Measurements from ENCODE around the gene TBL1Y.
"Not testable (repeated sequence)": the region's sequence is repeated elsewhere in the genome, so short reads cannot be mapped to it uniquely, and the experiment has no call there.

TBL1Y gene

DNA sequence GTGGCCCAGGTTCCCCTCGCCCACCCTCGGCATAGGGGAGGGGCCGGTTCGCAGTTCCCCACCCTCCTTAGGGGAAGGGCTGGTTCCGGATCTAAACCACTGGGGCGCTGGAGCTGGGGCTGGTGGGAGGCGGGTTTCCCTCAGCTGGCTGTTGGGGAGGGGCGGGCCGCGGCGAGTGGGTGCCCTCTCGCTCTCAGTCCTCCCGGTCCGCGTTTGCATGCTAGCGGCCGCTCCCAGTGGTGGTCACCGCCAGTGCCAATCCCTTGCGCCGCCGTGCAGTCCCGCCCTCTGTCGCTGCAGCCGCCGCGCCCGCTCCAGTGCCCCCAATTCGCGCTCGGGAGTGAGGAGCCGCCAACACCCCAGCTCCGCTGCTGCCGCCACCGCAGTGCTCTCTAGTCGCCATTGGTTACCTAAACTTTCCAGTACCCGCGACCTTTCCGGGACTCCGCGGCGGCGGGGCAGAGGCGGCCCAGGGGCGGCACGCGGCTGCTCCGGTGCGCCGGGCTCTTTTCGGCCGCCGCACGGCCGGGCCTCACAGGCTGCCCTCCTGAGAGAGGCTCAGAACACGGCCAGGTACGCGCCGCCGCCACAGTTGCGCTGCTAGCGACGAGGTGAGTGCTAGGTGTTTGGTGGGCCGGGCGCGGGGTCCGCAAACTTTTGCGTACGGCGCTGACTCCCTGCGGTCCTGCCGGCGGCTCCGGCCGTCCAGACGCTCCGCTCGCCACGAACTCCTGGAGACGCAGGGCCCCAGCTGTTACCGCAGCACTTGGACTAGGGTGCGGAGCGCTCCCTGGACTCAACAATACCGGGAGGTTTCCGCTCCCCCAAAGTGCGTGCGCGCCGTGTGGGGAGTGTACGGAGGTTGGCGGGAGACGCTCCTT is at the start of gene TBL1Y:
Gene TBL1Y (plus strand): TSS at position 326 of the 881 bp plus-strand sequence. CDS start 114,388 bp downstream, outside the sequence.
- TF ChIP-seq SP1 (IDR thresholded peaks at IDR 0.05) (no peak), TARDBP (IDR thresholded peaks at IDR 0.05) (no peak)
- TF ChIP-seq, protein P1, sequence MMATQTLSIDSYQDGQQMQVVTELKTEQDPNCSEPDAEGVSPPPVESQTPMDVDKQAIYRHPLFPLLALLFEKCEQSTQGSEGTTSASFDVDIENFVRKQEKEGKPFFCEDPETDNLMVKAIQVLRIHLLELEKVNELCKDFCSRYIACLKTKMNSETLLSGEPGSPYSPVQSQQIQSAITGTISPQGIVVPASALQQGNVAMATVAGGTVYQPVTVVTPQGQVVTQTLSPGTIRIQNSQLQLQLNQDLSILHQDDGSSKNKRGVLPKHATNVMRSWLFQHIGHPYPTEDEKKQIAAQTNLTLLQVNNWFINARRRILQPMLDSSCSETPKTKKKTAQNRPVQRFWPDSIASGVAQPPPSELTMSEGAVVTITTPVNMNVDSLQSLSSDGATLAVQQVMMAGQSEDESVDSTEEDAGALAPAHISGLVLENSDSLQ (IDR thresholded peaks at IDR 0.05), result no peak
- POLR2A ChIA-PET, result no interaction called here
- DNase-seq (ENCODE audit: extremely low spot score), result no peak
- CTCF ChIA-PET, result no interaction called here

DNA sequence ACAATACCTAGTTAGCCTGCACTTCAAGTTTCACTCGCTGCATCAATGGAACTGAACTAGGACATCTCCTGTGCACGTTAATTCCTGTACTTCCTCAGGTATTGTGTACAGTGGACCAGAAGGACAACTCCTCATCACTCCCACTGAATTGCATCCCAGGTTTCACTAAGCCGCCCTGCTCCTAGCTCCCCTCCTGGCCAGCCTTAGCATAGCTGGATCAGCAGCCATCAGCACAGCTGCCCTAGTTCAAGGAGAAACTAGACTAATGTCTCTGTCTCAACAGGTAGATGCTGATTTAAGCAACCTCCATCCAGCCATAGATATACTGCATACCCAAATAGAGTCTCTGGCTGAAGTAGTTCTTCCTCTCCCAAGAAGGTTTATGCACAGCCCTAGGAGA is 16.0 kb upstream of the TBL1Y start:
- TF ChIP-seq FOXK2 (IDR thresholded peaks at IDR 0.05) (no peak), NFRKB (IDR thresholded peaks at IDR 0.05) (no peak), SP1 (IDR thresholded peaks at IDR 0.05) (no peak), TARDBP (IDR thresholded peaks at IDR 0.05) (no peak), ELF4 (IDR thresholded peaks at IDR 0.05) (no peak), ZNF384 (IDR thresholded peaks at IDR 0.05) (no peak), BHLHE40 (IDR thresholded peaks at IDR 0.05; ENCODE audit: borderline replicate concordance) (no peak), FOXM1 (IDR thresholded peaks at IDR 0.05; ENCODE audit: borderline replicate concordance) (no peak), ARNT (IDR thresholded peaks at IDR 0.05) (no peak), LEF1 (IDR thresholded peaks at IDR 0.05; ENCODE audit: borderline replicate concordance) (no peak), FOXA1 (IDR thresholded peaks at IDR 0.05) (no peak), L3MBTL2 (conservative IDR thresholded peaks at IDR 0.05) (no peak), HDGF (IDR thresholded peaks at IDR 0.05; ENCODE audit: borderline replicate concordance) (no peak)
- TF ChIP-seq, protein P1 (IDR thresholded peaks at IDR 0.05), result no peak
- no peak for DNase-seq (ENCODE audit: extremely low spot score)
- CTCF ChIA-PET, result no interaction called here
- POLR2A ChIA-PET, result no interaction called here

DNA sequence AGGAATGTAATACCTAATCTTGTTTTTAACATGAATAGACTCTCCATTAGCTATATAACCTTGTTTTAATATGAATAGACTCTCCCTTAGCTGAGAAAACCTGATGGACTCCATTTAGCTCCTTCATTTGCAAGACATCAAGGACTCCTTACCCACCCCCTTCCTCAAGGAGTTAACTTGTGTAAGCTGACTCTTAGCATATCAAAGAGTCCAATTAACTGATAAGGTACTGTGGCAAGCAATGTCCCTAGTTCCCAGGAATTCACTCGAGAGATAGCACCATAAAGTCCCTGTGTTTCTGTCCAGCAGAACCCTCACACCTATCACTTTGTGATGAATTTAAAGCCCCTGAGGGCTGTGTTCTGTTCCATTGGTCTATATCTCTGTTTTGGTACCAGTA is 15.3 kb upstream of the TBL1Y start:
- ChIA-PET CTCF (no interaction called here), POLR2A (no interaction called here)
- DNase-seq (ENCODE audit: extremely low spot score), result no peak

DNA sequence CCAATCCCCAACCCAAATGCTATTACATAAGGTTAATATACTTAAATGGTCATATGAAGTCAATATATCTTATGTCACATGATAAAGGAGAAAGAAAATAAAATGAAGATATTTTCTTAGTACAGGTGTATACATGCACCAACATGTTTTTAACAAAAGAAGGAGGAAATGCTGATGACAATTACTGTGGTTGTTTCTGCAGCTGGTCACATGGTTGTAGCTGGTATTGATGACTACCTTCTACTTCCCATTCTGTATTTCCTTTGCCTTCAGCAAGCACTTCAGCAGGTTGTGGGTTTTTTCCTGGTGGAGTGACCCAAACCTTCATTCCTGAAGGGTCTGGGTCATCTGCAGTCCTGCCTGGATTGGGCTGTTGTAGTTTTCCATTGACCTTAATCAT is 8.4 kb upstream of the TBL1Y start:
- POLR2A ChIA-PET, CTCF ChIA-PET: not testable (repeated sequence)

More for the DNA sequence above, 15.3 kb upstream of the TBL1Y start:
- TF ChIP-seq SUZ12 (IDR thresholded peaks at IDR 0.05), result no peak
- no peak for TF ChIP-seq FOXK2 (IDR thresholded peaks at IDR 0.05)
- no peak for TF ChIP-seq SP1 (IDR thresholded peaks at IDR 0.05)
- no peak for TF ChIP-seq CTBP1 (IDR thresholded peaks at IDR 0.05; ENCODE audit: borderline replicate concordance)
- TF ChIP-seq L3MBTL2 (conservative IDR thresholded peaks at IDR 0.05), result no peak
- no peak for TF ChIP-seq HDGF (IDR thresholded peaks at IDR 0.05; ENCODE audit: borderline replicate concordance)
- TF ChIP-seq NFRKB (IDR thresholded peaks at IDR 0.05), result no peak

DNA sequence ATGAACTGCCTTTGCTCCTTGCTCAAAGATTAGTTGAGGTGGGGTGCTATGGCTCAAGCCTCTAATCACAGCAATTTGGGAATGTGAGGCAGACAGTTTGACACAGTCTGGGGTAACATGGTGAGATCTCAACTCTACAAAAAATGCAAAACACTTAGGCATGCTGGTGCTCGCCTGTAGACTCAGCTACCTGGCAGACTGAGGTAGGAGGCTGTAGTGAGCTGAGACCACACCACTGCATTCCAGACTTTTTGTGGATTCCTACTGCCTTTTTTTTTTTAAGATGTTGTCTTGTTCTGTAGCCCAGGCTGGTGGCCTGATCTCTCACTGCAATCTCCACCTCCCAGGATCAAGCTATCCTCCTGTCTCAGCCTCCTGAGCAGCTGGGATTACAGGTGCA is 2.9 kb upstream of the TBL1Y start:
- ChIA-PET CTCF (no interaction called here), POLR2A (no interaction called here)
- TF ChIP-seq CTBP1 (IDR thresholded peaks at IDR 0.05; ENCODE audit: borderline replicate concordance) (no peak), LEF1 (IDR thresholded peaks at IDR 0.05; ENCODE audit: borderline replicate concordance) (no peak), BHLHE40 (IDR thresholded peaks at IDR 0.05; ENCODE audit: borderline replicate concordance) (no peak), ZNF384 (IDR thresholded peaks at IDR 0.05) (no peak), L3MBTL2 (conservative IDR thresholded peaks at IDR 0.05) (no peak), ELF4 (IDR thresholded peaks at IDR 0.05) (no peak), TARDBP (IDR thresholded peaks at IDR 0.05) (no peak), SP1 (IDR thresholded peaks at IDR 0.05) (no peak), FOXK2 (IDR thresholded peaks at IDR 0.05) (no peak), FOXM1 (IDR thresholded peaks at IDR 0.05; ENCODE audit: borderline replicate concordance) (no peak), FOXA1 (IDR thresholded peaks at IDR 0.05) (no peak), HDGF (IDR thresholded peaks at IDR 0.05; ENCODE audit: borderline replicate concordance) (no peak), SUZ12 (IDR thresholded peaks at IDR 0.05) (no peak), NFRKB (IDR thresholded peaks at IDR 0.05) (no peak)
- TF ChIP-seq, protein P1 (IDR thresholded peaks at IDR 0.05), result no peak
- DNase-seq (ENCODE audit: extremely low spot score), result no peak

More for the DNA sequence above, 8.4 kb upstream of the TBL1Y start:
- DNase-seq (ENCODE audit: extremely low spot score), result not testable (repeated sequence)

DNA sequence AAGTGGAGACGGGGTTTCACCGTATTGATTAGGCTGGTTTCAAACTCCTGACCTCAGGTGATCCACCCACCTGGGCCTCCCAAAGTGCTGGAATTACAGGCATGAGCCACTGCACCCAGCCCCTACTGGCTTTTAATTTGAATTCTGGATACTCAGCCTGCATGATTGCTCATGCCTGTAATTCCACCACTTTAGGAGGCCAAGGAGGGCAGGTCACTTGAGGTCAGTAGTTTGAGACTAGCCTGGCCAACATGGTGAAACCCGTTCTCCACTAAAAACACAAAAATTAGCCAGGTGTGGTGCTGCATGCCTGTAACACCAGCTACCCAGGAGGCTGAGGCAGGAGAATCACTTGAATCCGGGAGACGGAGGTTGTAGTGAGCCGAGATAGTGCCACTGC is 2.5 kb upstream of the TBL1Y start:
- CTCF ChIA-PET; DNase-seq (ENCODE audit: extremely low spot score); POLR2A ChIA-PET: not testable (repeated sequence)

DNA sequence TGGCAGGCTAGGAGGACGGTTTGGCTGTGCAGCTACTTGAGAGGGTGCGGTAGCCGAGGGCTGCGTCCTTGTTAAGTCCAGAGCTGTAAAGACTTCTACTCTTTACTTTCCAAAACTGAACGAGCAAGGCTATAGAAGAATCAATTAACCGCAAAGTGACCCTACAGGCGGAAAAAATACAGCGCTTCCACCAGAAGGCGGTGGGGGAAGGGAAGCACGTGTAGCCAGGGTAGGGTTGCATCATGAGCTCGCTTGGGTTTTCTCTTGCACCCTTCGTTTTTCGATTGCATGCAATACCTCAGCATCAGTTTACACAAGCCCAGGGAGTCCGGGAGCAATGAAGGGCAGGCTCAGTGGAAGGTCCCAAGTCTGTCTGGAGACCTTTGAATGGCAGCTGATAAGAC is 1.4 kb upstream of the TBL1Y start:
- ChIA-PET CTCF (no interaction called here), POLR2A (no interaction called here)
- TF ChIP-seq FOXA1 (IDR thresholded peaks at IDR 0.05) (no peak), LEF1 (IDR thresholded peaks at IDR 0.05; ENCODE audit: borderline replicate concordance) (no peak)
- no peak for DNase-seq (ENCODE audit: extremely low spot score)
